Suprapubic skin (tissue), 4 donors: Measurements from ENCODE around the gene ZNF407.

Experiments
- CTCF ChIP-seq, 2 donors: fragments of 200-600 bp in 1 of 2; fragments of 450-650 bp in 1 of 2; sonication (generic) in 1 of 2; IDR thresholded peaks; one replicate each; pipeline ENCODE4 v1.5.1; 2016 to 2019; ENCODE audit warnings: antibody characterized with exemption in 2 of 2, mild to moderate bottlenecking in 1 of 2, moderate library complexity in 1 of 2
- EP300 ChIP-seq: sonication (generic); formaldehyde crosslinking; IDR thresholded peaks from one replicate; pipeline ENCODE4 v1.6.1; 2017; ENCODE audit warnings: antibody characterized with exemption
- POLR2A ChIP-seq, 2 donors: fragments of 450-650 bp; IDR thresholded peaks; one replicate each; pipeline ENCODE4 v1.6.1; 2017; ENCODE audit warnings: antibody characterized with exemption in 2 of 2, mild to moderate bottlenecking in 2 of 2, moderate library complexity in 2 of 2
- POLR2AphosphoS5 ChIP-seq, 3 donors: sonication (generic); formaldehyde crosslinking; IDR thresholded peaks; one replicate each; pipeline ENCODE4 v1.6.1; 2017; ENCODE audit warnings: antibody characterized with exemption in 3 of 3

DNA sequence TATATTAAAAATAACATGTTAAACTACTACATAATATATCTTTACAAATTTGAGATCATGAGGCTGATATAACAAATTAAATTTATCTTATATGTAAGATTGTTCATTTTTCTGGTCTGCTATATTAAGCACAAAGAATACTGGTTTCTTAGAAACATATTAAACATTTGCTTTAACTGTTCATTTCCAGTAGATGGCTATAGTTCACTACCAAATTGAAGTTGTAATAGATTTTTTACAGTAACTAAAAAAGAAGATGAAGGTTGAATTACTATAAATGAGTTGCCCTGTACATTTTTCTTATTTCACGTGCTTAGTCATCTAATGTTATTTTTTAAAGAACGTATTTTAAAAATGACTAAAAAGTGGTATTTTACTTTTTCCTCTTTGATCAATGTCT lies 57.0 kb downstream of the ZNF407 start:
- TF ChIP-seq POLR2A (IDR thresholded peaks at IDR 0.05), result no peak
- TF ChIP-seq CTCF (IDR thresholded peaks at IDR 0.05), result no peak
- TF ChIP-seq POLR2AphosphoS5 (IDR thresholded peaks at IDR 0.05), result no peak
- TF ChIP-seq EP300, result no peak
